ENCODE results near the gene ACRV1.

The ACRV1 gene

DNA sequence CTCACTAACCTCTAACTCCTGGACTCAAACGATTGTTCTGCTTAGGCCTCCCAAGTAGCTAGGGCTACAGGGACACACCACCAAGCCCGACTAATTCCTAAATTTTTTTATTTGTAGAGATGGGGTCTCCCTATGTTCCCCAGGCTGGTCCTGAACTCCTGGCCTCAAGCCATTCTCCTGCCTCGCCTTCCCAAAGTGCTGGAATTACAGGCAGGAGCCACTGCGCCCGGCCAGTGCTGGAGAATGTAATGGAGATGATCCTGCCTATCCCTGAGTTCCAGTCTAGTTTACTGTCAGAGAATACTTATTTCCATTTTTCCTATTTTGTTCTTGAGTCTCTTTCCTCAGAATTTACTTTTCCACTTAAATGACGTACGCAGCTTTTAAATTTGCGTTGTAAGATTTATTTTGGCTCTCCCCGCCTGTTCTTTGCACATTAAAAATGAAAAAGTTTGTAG is 55.9 kb downstream of the ACRV1 start, which contains the start of gene CHEK1:
Gene CHEK1, plus strand, starts transcription at position 408 of the 458 bp plus-strand sequence. CDS start 1,606 bp downstream, outside the sequence.
- H3K27ac Mint-ChIP-seq = peak within 1 kb of the TSS; percentile 95
- no peaks in the 10 kb centered on the region for H3K27me3 Mint-ChIP-seq
- peaks cover 30% of the 10 kb centered on the region for H3K4me1 Mint-ChIP-seq
- ATAC-seq = no peak
- H3K4me3 Mint-ChIP-seq = peak within 1 kb of the TSS; percentile 95
- H3K9me3 Mint-ChIP-seq = no peaks in the 10 kb centered on the region
- peaks cover 19% of the 10 kb centered on the region for H3K36me3 Mint-ChIP-seq

DNA sequence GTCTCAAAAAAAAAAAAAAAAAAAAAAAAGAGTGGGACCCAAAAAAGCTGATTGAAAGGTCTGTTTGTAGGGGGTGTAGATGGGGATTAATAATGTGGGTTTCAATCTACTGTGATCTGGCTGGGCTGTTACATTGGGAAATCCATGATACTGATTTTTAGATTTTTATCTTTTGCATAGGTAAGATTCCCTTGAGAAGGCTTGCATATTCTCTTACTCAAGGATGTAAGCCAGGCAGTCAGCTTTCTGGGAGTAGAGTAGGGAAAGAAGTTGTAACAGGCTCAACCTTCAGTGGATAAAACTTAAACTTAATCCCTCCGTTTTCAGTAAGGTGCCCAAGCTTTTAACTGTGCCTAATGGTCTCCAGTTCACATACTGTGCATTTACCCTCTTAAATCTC is 57.6 kb downstream of the ACRV1 start:
- H3K9me3 Mint-ChIP-seq = no peaks in the 10 kb centered on the region
- no peak for ATAC-seq
- H3K4me1 Mint-ChIP-seq = peaks cover 30% of the 10 kb centered on the region
- H3K4me3 Mint-ChIP-seq = no peak overlapping the region
- no peaks in the 10 kb centered on the region for H3K27me3 Mint-ChIP-seq
- no peak overlapping the region for H3K27ac Mint-ChIP-seq
- H3K36me3 Mint-ChIP-seq = peaks cover 25% of the 10 kb centered on the region

DNA sequence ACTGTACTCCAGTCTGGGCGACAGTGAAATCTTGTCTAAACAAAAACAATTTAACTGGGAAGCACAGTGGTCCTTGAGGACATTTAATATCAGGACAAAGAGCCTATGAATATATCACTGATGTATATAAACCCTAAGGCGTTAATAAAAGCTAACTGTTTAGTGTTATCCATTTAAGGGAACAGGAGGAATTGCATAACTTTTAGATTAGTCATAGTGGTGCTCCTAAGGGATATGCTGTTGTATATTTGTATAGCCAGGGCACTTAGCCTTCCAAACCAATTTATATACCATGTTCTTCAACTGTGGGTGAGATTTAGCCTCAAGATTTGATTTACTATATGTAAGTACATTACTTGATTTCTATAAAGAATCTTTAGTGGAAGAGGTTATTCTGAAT is 58.7 kb downstream of the ACRV1 start:
- peaks cover 20% of the 10 kb centered on the region for H3K36me3 Mint-ChIP-seq
- no peak for ATAC-seq
- H3K27ac Mint-ChIP-seq = no peak overlapping the region

More for the DNA sequence above, 58.7 kb downstream of the ACRV1 start:
- H3K27me3 Mint-ChIP-seq = no peaks in the 10 kb centered on the region
- H3K4me1 Mint-ChIP-seq = peaks cover 24% of the 10 kb centered on the region
- no peaks in the 10 kb centered on the region for H3K9me3 Mint-ChIP-seq
- no peak overlapping the region for H3K4me3 Mint-ChIP-seq
